Karpas-422 (cell line): Measurements from ENCODE around the gene ZIC1. TPM values are rescaled to one million over a fixed set of nuclear protein-coding genes. Genes with fewer than 3 reads are reported as not detected.

ENCODE experiments used
- DNase-seq: peaks from one replicate; pipeline ENCODE4 v3.0.0-alpha.2; 2015
- H2AFZ ChIP-seq: fragments of 200-600 bp; sonication (generic); 2 replicates; pipeline ENCODE4 v1.6.1; 2014; ENCODE audit warnings: antibody characterized with exemption, low read length, mixed read lengths
- H3K27ac ChIP-seq: fragments of 200-600 bp; sonication (generic); 2 replicates; pipeline ENCODE4 v1.5.1; 2014; ENCODE audit warnings: mild to moderate bottlenecking, low read length, moderate library complexity
- H3K27me3 ChIP-seq: fragments of 200-600 bp; sonication (generic); 2 replicates; pipeline ENCODE4 v1.6.1; 2014; ENCODE audit warnings: low read length, mixed read lengths
- H3K36me3 ChIP-seq: fragments of 200-600 bp; sonication (generic); 2 replicates; pipeline ENCODE4 v1.6.1; 2014; ENCODE audit warnings: low read length, mixed read lengths; ENCODE audit not compliant: insufficient read depth
- H3K4me1 ChIP-seq: fragments of 200-600 bp; sonication (generic); 2 replicates; pipeline ENCODE4 v1.6.1; 2014; ENCODE audit warnings: mild to moderate bottlenecking, low read length, mixed read lengths
- H3K4me2 ChIP-seq: fragments of 200-600 bp; sonication (generic); 2 replicates; pipeline ENCODE4 v1.6.1; 2014; ENCODE audit warnings: low read length, low read depth, mild to moderate bottlenecking; ENCODE audit not compliant: poor library complexity, severe bottlenecking
- H3K4me3 ChIP-seq: fragments of 200-600 bp; sonication (generic); 2 replicates; pipeline ENCODE4 v1.5.1; 2014; ENCODE audit warnings: mild to moderate bottlenecking, antibody characterized with exemption, low read length, mixed read lengths
- H3K79me2 ChIP-seq: fragments of 200-600 bp; sonication (generic); 2 replicates; pipeline ENCODE4 v1.6.1; 2014; ENCODE audit warnings: mild to moderate bottlenecking, low read length, mixed read lengths
- H3K9ac ChIP-seq: fragments of 200-600 bp; sonication (generic); 2 replicates; pipeline ENCODE4 v1.6.0; 2014; ENCODE audit warnings: low read length
- H3K9me2 ChIP-seq: fragments of 200-600 bp; sonication (generic), shearing (Covaris generic); replicated peaks from 2 replicates; pipeline ENCODE4 v1.6.0; 2014; ENCODE audit warnings: mild to moderate bottlenecking, low read length, moderate library complexity; ENCODE audit not compliant: insufficient read depth
- H3K9me3 ChIP-seq: fragments of 300-700, 200-600 bp; sonication (generic); 2 replicates; pipeline ENCODE4 v1.6.1; 2014; ENCODE audit warnings: low read length, mixed read lengths
- H4K20me1 ChIP-seq: fragments of 200-600 bp; sonication (generic); 2 replicates; pipeline ENCODE4 v1.6.1; 2014; ENCODE audit warnings: mild to moderate bottlenecking, antibody characterized with exemption, low read length, low read depth; ENCODE audit not compliant: insufficient read depth
- total RNA-seq: library from RNA; depleted of rRNA; stranded (reverse); fragments of >200 nt; shearing (Covaris generic); gene quantifications from 2 replicates; pipeline ENCODE4 v1.2.3, GENCODE V29; 2014; ENCODE audit warnings: low replicate concordance

ZIC1 gene
- total RNA-seq, 1 experiment from 2014 or later: not detected

- H3K9me3 ChIP-seq: no peaks in the 10 kb centered on the region
- H3K36me3 ChIP-seq: no peaks in the 10 kb centered on the region
- DNase-seq: no peak
- no peaks in the 10 kb centered on the region for H3K4me1 ChIP-seq
- H3K79me2 ChIP-seq: no peaks in the 10 kb centered on the region
- H3K27me3 ChIP-seq: no peaks in the 10 kb centered on the region
- no peak overlapping the region for H3K4me2 ChIP-seq
- no peaks in the 10 kb centered on the region for H3K9me2 ChIP-seq
- no peak overlapping the region for H3K27ac ChIP-seq
- H3K4me3 ChIP-seq: no peak overlapping the region
- H2AFZ ChIP-seq: no peak overlapping the region
- H4K20me1 ChIP-seq: no peaks in the 10 kb centered on the region
- H3K9ac ChIP-seq: no peak overlapping the region
Observed at GRCh38 chr3:147373301-147373700, 35.9 kb upstream of the ZIC1 start.

GRCh38 chr3:147377412-147378367 lies 31.5 kb upstream of the ZIC1 start:
- H3K4me1 ChIP-seq: no peaks in the 10 kb centered on the region
- DNase-seq: no peak
- H3K27ac ChIP-seq: no peak overlapping the region
- H3K9ac ChIP-seq: no peak overlapping the region
- no peaks in the 10 kb centered on the region for H3K79me2 ChIP-seq
- no peaks in the 10 kb centered on the region for H3K27me3 ChIP-seq
- no peak overlapping the region for H3K4me2 ChIP-seq
- no peak overlapping the region for H3K4me3 ChIP-seq
- no peaks in the 10 kb centered on the region for H3K36me3 ChIP-seq
- no peak overlapping the region for H2AFZ ChIP-seq
- no peaks in the 10 kb centered on the region for H4K20me1 ChIP-seq
- H3K9me3 ChIP-seq: no peaks in the 10 kb centered on the region
- H3K9me2 ChIP-seq: no peaks in the 10 kb centered on the region

DNA sequence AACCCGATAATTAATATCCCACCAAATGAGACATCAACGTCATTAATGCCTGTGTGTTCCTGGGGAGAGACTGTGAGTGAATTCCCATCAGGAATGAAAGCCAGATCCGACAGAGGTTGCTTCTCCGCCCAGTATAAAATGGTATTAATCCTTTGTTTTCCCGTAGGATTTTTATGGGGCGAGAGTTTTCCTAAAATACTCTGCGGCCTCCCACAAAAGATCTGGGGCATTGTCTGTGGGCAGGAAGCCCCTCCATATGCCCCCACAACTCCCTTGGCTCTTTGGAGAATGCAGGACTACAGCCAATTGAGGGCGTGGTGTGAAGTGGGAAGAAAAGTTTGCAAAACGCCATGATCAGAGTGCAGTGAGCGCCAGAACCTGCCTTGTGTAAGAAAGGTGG lies 29.5 kb upstream of the ZIC1 start:
- Histone ChIP-seq H3K4me3 (no peak overlapping the region), H4K20me1 (no peaks in the 10 kb centered on the region), H3K36me3 (no peaks in the 10 kb centered on the region), H3K9me2 (no peaks in the 10 kb centered on the region), H3K27me3 (no peaks in the 10 kb centered on the region), H2AFZ (no peak overlapping the region), H3K9ac (no peak overlapping the region), H3K9me3 (no peaks in the 10 kb centered on the region), H3K79me2 (no peaks in the 10 kb centered on the region), H3K27ac (no peak overlapping the region), H3K4me1 (no peaks in the 10 kb centered on the region), H3K4me2 (no peak overlapping the region)
- no peak for DNase-seq

- Histone ChIP-seq H3K79me2 (no peaks in the 10 kb centered on the region), H3K9ac (no peak overlapping the region), H4K20me1 (no peaks in the 10 kb centered on the region), H2AFZ (no peak overlapping the region), H3K36me3 (no peaks in the 10 kb centered on the region), H3K4me1 (no peaks in the 10 kb centered on the region), H3K4me2 (no peak overlapping the region), H3K27me3 (no peaks in the 10 kb centered on the region), H3K4me3 (no peak overlapping the region), H3K9me3 (no peaks in the 10 kb centered on the region), H3K27ac (no peak overlapping the region), H3K9me2 (no peaks in the 10 kb centered on the region)
- DNase-seq: no peak
Observed at GRCh38 chr3:147380387-147380951, 28.7 kb upstream of the ZIC1 start.

GRCh38 chr3:147380977-147381376 lies 28.2 kb upstream of the ZIC1 start:
- Histone ChIP-seq H3K79me2 (no peaks in the 10 kb centered on the region), H2AFZ (no peak overlapping the region), H3K9ac (no peak overlapping the region), H3K4me3 (no peak overlapping the region), H3K4me2 (no peak overlapping the region), H3K9me2 (no peaks in the 10 kb centered on the region), H3K36me3 (no peaks in the 10 kb centered on the region), H3K27me3 (no peaks in the 10 kb centered on the region), H3K4me1 (no peaks in the 10 kb centered on the region), H3K27ac (no peak overlapping the region), H4K20me1 (no peaks in the 10 kb centered on the region), H3K9me3 (no peaks in the 10 kb centered on the region)
- no peak for DNase-seq

GRCh38 chr3:147381596-147381995 lies 27.6 kb upstream of the ZIC1 start:
- Histone ChIP-seq H3K9me2 (no peaks in the 10 kb centered on the region), H3K9ac (no peak overlapping the region), H3K4me2 (no peak overlapping the region), H3K79me2 (no peaks in the 10 kb centered on the region), H3K27ac (no peak overlapping the region), H3K9me3 (no peaks in the 10 kb centered on the region), H3K27me3 (no peaks in the 10 kb centered on the region), H3K4me3 (no peak overlapping the region), H4K20me1 (no peaks in the 10 kb centered on the region), H3K36me3 (no peaks in the 10 kb centered on the region), H3K4me1 (no peaks in the 10 kb centered on the region), H2AFZ (no peak overlapping the region)
- DNase-seq: no peak

DNA sequence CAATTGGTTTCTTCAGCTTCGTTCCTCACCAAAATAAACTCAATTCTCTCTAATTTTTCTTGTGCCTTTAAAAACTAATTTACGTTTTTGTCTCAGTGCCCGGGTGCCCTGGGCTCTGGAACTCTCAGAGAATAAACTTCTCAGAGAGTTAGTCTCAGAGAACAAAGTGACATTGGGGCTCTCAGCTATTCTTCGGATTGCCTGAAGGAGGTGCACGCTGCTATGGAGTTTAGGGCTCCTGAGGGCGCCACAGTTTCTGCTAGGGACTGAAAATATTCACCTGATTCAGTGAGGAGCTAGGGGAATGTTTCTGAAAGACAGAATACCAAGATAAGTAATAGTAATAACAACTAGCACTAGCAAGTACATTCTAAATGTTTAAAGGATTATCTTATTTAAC lies 25.5 kb upstream of the ZIC1 start:
- no peaks in the 10 kb centered on the region for H3K36me3 ChIP-seq
- H2AFZ ChIP-seq: no peak overlapping the region
- H3K79me2 ChIP-seq: no peaks in the 10 kb centered on the region
- H3K4me2 ChIP-seq: no peak overlapping the region
- H3K9ac ChIP-seq: no peak overlapping the region
- H3K4me1 ChIP-seq: no peaks in the 10 kb centered on the region
- H3K9me2 ChIP-seq: no peaks in the 10 kb centered on the region
- peak; percentile 45 for DNase-seq
- no peaks in the 10 kb centered on the region for H3K9me3 ChIP-seq
- H3K27me3 ChIP-seq: no peaks in the 10 kb centered on the region
- no peaks in the 10 kb centered on the region for H4K20me1 ChIP-seq
- H3K4me3 ChIP-seq: no peak overlapping the region
- no peak overlapping the region for H3K27ac ChIP-seq

DNA sequence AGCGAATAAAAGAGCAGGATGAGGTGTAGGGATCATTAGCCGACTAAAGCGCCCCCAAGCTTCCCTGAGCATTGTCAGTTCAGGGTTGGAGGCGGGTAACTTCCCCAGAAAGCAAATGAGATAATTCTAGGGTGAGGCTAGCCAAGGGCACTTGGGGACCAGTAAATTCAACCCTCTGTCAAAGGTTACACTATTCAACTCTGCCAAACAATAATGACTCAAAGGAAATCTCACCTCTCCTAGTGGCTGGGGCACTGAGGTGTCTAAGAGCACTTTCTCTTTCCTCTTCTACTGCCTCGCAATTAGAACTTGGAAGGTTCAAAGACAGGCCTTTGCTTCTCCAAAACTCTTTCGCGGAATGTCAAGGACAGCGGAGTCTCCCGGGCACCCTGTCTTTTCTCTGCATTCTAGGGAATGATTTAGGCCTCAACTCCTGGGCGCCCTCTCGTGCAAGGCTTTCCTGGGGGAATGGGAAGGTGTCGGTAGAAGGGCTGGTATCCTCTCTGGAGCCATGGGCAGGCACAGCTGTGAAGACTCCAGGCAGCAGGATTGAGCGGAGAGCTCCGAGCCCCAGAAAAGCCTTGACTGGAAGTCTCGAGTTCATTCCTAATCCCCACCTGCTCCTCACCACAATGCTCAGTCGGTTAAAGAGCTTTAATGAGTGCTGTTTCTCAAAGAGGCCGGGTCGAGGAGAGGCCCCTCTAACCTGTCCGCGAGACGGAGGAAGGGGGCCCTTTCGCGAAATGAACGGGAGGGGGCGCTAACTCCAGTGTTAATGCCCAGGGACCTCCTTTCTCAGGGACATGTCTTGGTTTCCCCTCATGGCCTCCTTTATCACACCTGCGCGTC lies 24.7 kb upstream of the ZIC1 start:
- H3K9me3 ChIP-seq: no peaks in the 10 kb centered on the region
- H3K27me3 ChIP-seq: no peaks in the 10 kb centered on the region
- no peak overlapping the region for H3K27ac ChIP-seq
- H3K4me2 ChIP-seq: no peak overlapping the region
- no peaks in the 10 kb centered on the region for H3K9me2 ChIP-seq
- H3K4me1 ChIP-seq: no peaks in the 10 kb centered on the region
- no peak overlapping the region for H3K4me3 ChIP-seq
- no peak for DNase-seq
- H3K9ac ChIP-seq: no peak overlapping the region
- no peaks in the 10 kb centered on the region for H3K36me3 ChIP-seq
- H3K79me2 ChIP-seq: no peaks in the 10 kb centered on the region
- no peak overlapping the region for H2AFZ ChIP-seq
- H4K20me1 ChIP-seq: no peaks in the 10 kb centered on the region
